Measurements from ENCODE around the gene HOXB9. TPM values are rescaled to one million over a fixed set of nuclear protein-coding genes. Genes with fewer than 3 reads are reported as not detected.

HOXB9 gene
- total and polyA plus RNA-seq, 2 donors (not counting 3 experiments of a cell fraction or from before 2014, with no cell fraction given) = 0.79 to 1.1 TPM

DNA sequence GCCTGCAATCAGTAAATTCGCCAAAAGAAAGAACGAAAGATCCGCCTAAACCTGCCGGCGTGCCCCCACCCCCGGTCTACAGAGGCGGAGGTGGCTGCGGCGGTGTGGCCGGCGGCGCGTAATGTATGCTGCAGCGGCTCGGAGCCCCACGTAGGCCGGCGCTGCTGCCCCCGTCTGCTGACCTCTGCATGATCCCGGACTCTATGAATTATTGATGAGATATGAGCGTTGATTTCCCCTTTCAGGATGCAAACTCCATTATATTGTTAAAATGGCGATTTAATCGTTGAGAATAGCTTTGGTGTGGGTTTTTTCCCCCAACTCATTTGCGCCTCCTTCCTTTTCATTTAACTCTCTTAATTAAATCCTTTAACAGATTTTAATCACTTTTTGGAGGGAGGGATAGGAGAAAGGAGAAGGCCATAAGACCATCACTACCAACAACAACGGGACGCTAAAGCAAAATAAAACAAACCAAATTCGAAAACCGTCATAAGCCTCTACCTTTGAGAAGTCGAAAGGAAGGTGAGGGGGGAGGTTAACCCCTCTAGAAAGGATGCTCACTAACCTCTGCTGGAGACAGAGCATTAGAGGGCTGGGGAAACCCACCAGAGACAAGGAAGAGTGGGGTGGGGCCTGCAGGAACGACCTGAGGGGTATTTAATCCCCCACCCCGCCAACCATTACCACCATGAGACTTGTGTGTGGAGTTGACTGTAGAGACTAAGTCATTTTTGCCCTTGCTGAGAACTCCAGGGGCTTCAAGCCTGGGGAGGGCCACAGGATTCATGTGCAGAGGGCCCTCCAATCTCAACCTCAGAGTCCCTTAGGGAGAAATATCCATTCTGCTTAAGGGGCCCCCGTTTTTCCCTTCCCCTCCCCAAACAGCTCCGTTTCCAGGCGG is 39.6 kb downstream of the HOXB9 start:
- H2AFZ ChIP-seq (ENCODE audit: low read depth, low read length) = peak overlapping the region; percentile 16
- POLR2A ChIA-PET = no interaction called here

DNA sequence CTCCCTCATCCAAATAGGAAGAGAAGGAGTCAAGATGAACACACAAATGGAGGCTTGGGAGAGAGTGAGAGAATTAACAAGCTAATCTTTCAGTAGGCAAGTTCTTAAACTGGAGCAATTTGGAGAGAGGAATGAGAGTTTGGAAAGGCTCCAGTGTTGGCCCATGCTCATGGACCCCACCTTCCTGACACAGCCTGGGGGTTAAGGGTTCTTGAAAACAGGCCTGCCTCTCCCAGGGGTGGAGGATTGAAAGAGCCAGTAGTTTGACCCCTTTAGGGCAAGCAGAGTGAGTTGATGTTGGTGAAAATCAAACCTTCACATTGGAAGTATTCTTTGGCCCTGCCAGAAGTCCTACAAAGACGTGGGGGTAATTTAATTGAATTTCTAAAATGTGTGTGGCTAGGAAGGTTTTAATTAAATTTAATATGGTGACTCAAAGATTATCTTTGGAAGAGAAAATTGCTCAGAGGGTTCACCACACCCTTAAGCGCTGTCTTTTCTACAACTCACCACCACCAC is 41.9 kb downstream of the HOXB9 start:
- intact Hi-C loops (cut with micrococcal nuclease) = no loop called here
- Histone ChIP-seq H3K36me3 (ENCODE audit: control insufficient read depth in 2 of 2, extremely low read depth in 1 of 2, insufficient read depth in 2 of 2, low read length in 2 of 2) (no peaks in the 10 kb centered on the region), H3K9me3 (replicated peaks; ENCODE audit: control insufficient read depth, insufficient read depth, low read length) (no peaks in the 10 kb centered on the region), H3K4me3 (replicated peaks in 1 of 3; ENCODE audit: insufficient read depth in 1 of 3, low read depth in 1 of 3, low read length in 3 of 3) (no peak overlapping the region), H3K27ac (ENCODE audit: insufficient read depth, low read depth, low read length) (no peak overlapping the region), H3K27me3 (ENCODE audit: control insufficient read depth in 2 of 2, insufficient read depth in 2 of 2, low read length in 2 of 2) (no peaks in the 10 kb centered on the region), H3K79me2 (ENCODE audit: control insufficient read depth, insufficient read depth, low read length) (peaks cover 67% of the 10 kb centered on the region), H3K4me2 (ENCODE audit: insufficient read depth, low read length) (no peak overlapping the region), H4K20me1 (replicated peaks; ENCODE audit: control insufficient read depth, extremely low read depth, insufficient read depth, low read length) (no peaks in the 10 kb centered on the region), H3K9me1 (replicated peaks; ENCODE audit: control insufficient read depth, extremely low read depth, insufficient read depth, low read length) (no peaks in the 10 kb centered on the region), H3K4me1 (ENCODE audit: control insufficient read depth, extremely low read depth, insufficient read depth, low read length) (peaks cover 68% of the 10 kb centered on the region), H2AFZ (ENCODE audit: low read depth, low read length) (no peak overlapping the region), H3K9ac (replicated peaks; ENCODE audit: extremely low read depth, insufficient read depth, low read length) (no peak overlapping the region)
- dilution Hi-C loops (cut with MboI; ENCODE audit: extremely low pct_ligation_motif_present, low sequenced_read_pairs) = no loop called here
- DNase-seq (ENCODE audit: low read depth, low spot score) = no peak
- FAIRE-seq = no peak
- no TSS peak for BruUV-seq (replicated peaks)
- ChIA-PET POLR2A (no interaction called here), CTCF (interaction anchor here (1.0 to 2.3 kb wide), 3 partner anchors 91 to 248 kb away, joined by 3 to 11 read pairs (median 3); no protein-coding TSS in a partner anchor)
- TF ChIP-seq, protein P1, sequence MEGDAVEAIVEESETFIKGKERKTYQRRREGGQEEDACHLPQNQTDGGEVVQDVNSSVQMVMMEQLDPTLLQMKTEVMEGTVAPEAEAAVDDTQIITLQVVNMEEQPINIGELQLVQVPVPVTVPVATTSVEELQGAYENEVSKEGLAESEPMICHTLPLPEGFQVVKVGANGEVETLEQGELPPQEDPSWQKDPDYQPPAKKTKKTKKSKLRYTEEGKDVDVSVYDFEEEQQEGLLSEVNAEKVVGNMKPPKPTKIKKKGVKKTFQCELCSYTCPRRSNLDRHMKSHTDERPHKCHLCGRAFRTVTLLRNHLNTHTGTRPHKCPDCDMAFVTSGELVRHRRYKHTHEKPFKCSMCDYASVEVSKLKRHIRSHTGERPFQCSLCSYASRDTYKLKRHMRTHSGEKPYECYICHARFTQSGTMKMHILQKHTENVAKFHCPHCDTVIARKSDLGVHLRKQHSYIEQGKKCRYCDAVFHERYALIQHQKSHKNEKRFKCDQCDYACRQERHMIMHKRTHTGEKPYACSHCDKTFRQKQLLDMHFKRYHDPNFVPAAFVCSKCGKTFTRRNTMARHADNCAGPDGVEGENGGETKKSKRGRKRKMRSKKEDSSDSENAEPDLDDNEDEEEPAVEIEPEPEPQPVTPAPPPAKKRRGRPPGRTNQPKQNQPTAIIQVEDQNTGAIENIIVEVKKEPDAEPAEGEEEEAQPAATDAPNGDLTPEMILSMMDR (IDR thresholded peaks at IDR 0.05; ENCODE audit: extremely low read depth in 1 of 2, insufficient read depth in 1 of 2, low read depth in 1 of 2, low read length in 2 of 2) = no peak
- TF ChIP-seq MYC (IDR thresholded peaks at IDR 0.05; ENCODE audit: low read depth, low read length) = no peak
- no peak for TF ChIP-seq EZH2 (IDR thresholded peaks at IDR 0.05; ENCODE audit: borderline replicate concordance, low read depth, low read length, severe bottlenecking)
- no peak for TF ChIP-seq JUN (IDR thresholded peaks at IDR 0.05; ENCODE audit: borderline replicate concordance, insufficient read depth, insufficient read length, low read depth)
- no peak for TF ChIP-seq POLR2A (IDR thresholded peaks at IDR 0.05; ENCODE audit: low read depth, low read length)
- no peak for TF ChIP-seq GATA2 (IDR thresholded peaks at IDR 0.05; ENCODE audit: insufficient read depth, insufficient read length, low read depth, low read length)
- no peak for TF ChIP-seq FOS (IDR thresholded peaks at IDR 0.05; ENCODE audit: borderline replicate concordance, insufficient read depth, low read length)
- no peak for TF ChIP-seq POLR2AphosphoS5 (IDR thresholded peaks at IDR 0.05; ENCODE audit: insufficient read depth, low read depth, low read length)

More for the DNA sequence above, 39.6 kb downstream of the HOXB9 start:
- H3K4me1 ChIP-seq (ENCODE audit: control insufficient read depth, extremely low read depth, insufficient read depth, low read length) = peaks cover 48% of the 10 kb centered on the region
- CTCF ChIA-PET = interaction anchor here (0.9 to 2.3 kb wide), 10 partner anchors 31 to 371 kb away, joined by 3 to 22 read pairs (median 4); no protein-coding TSS in a partner anchor
- no peaks in the 10 kb centered on the region for H3K9me3 ChIP-seq (replicated peaks; ENCODE audit: control insufficient read depth, insufficient read depth, low read length)
- FAIRE-seq (no peak), DNase-seq (ENCODE audit: low read depth, low spot score) (peak; percentile 36)
- H3K9me1 ChIP-seq (replicated peaks; ENCODE audit: control insufficient read depth, extremely low read depth, insufficient read depth, low read length) = no peaks in the 10 kb centered on the region
- no peaks in the 10 kb centered on the region for H3K27me3 ChIP-seq (ENCODE audit: control insufficient read depth in 2 of 2, insufficient read depth in 2 of 2, low read length in 2 of 2)
- no peak for TF ChIP-seq POLR2AphosphoS5 (IDR thresholded peaks at IDR 0.05; ENCODE audit: insufficient read depth, low read depth, low read length)
- no peak for TF ChIP-seq JUN (IDR thresholded peaks at IDR 0.05; ENCODE audit: borderline replicate concordance, insufficient read depth, insufficient read length, low read depth)
- no peak for TF ChIP-seq MAX (IDR thresholded peaks at IDR 0.05; ENCODE audit: insufficient read depth, insufficient read length)
- no peak for TF ChIP-seq MYC (IDR thresholded peaks at IDR 0.05; ENCODE audit: low read depth, low read length)
- no peak for TF ChIP-seq EZH2 (IDR thresholded peaks at IDR 0.05; ENCODE audit: borderline replicate concordance, low read depth, low read length, severe bottlenecking)
- H4K20me1 ChIP-seq (replicated peaks; ENCODE audit: control insufficient read depth, extremely low read depth, insufficient read depth, low read length) = no peaks in the 10 kb centered on the region
- intact Hi-C loops (cut with micrococcal nuclease) = no loop called here
- H3K27ac ChIP-seq (ENCODE audit: insufficient read depth, low read depth, low read length) = peak overlapping the region; percentile 22
- peak overlapping the region; percentile 57 for H3K9ac ChIP-seq (replicated peaks; ENCODE audit: extremely low read depth, insufficient read depth, low read length)
- peak overlapping the region; percentile 62 for H3K4me2 ChIP-seq (ENCODE audit: insufficient read depth, low read length)
- H3K36me3 ChIP-seq (ENCODE audit: control insufficient read depth in 2 of 2, extremely low read depth in 1 of 2, insufficient read depth in 2 of 2, low read length in 2 of 2) = peaks cover 0 to 8% of the 10 kb centered on the region in 2 experiments
- dilution Hi-C loops (cut with MboI; ENCODE audit: extremely low pct_ligation_motif_present, low sequenced_read_pairs) = no loop called here
- H3K4me3 ChIP-seq (replicated peaks in 1 of 3; ENCODE audit: insufficient read depth in 1 of 3, low read depth in 1 of 3, low read length in 3 of 3) = peak overlapping the region; percentile 33 to 81 (median 61)
- no TSS peak for BruUV-seq (replicated peaks)
- peaks cover 46% of the 10 kb centered on the region for H3K79me2 ChIP-seq (ENCODE audit: control insufficient read depth, insufficient read depth, low read length)

Measured in endothelial cell of umbilical vein (primary cell).